HepG2 (cell line): ENCODE data around the gene INTS6. TPM values are rescaled to one million over a fixed set of nuclear protein-coding genes. Genes with fewer than 3 reads are reported as not detected.

Source experiments
- ATAC-seq: fragments of 200-7000 bp; cut with Tn5 transposase; 3 replicates; pipeline ENCODE4 v1.9.1; 2020; ENCODE audit warnings: mild to moderate bottlenecking, moderate library complexity
- BruUV-seq: library from RNA; stranded (reverse); fragments of 400-500 nt; replicated peaks from 2 replicates; lab custom pipeline; 2021; lab: Mats Ljungman, UMichigan
- CTCF ChIA-PET: fragments of 300-600 bp; formaldehyde crosslinking; extraction: SDS; loops from one replicate; lab custom pipeline; 2021; ENCODE audit warnings: low total read pairs, inconsistent platforms, low intra/inter-chr PET ratio; lab: Yijun Ruan, JAX
- POLR2A ChIA-PET: fragments of 350-600 bp; sonication (Branson Sonifier 250); formaldehyde crosslinking; loops from one replicate; lab custom pipeline; 2020; ENCODE audit warnings: antibody characterized with exemption, inconsistent platforms; lab: Yijun Ruan, JAX
- DNase-seq: peaks from one replicate; pipeline ENCODE4 v3.0.0-alpha.2; 2015; ENCODE audit warnings: low spot score
- FAIRE-seq: peaks from 3 replicates; lab custom pipeline; 2011; peaks lifted over from hg19 to GRCh38; lab: Jason Lieb, UNC
- H2AFZ ChIP-seq: one replicate; pipeline ENCODE4 v1.6.1; 2011; ENCODE audit warnings: low read length, inconsistent platforms
- H3K27ac ChIP-seq: fragments of 300-600 bp; 3 replicates; pipeline ENCODE4 v1.8.0; 2011; ENCODE audit warnings: mixed run types, mild to moderate bottlenecking, mixed read lengths, low read length, inconsistent platforms; ENCODE audit not compliant: insufficient read depth; ENCODE audit errors: extremely low read length
- H3K27me3 ChIP-seq, 2 experiments: fragments of 200-600 bp in 1 of 2; 2 replicates in 1 of 2; 3 replicates in 1 of 2; pipeline versions ENCODE4 v1.6.0 to v1.8.0; 2011; ENCODE audit warnings: low read length in 2 of 2, mild to moderate bottlenecking in 2 of 2, moderate library complexity in 2 of 2, inconsistent platforms in 1 of 2; ENCODE audit not compliant: insufficient read depth in 2 of 2, control insufficient read depth in 1 of 2
- H3K36me3 ChIP-seq, 2 experiments: fragments of 200-600 bp in 1 of 2; replicated peaks in 1 of 2; 2 replicates in 1 of 2; 3 replicates in 1 of 2; pipeline versions ENCODE4 v1.5.1 to v1.8.0; 2011; ENCODE audit warnings: low read length in 2 of 2, inconsistent platforms in 1 of 2; ENCODE audit not compliant: insufficient read depth in 2 of 2, control insufficient read depth in 1 of 2
- H3K4me1 ChIP-seq: 2 replicates; pipeline ENCODE4 v1.5.1; 2012; ENCODE audit warnings: low read length, inconsistent platforms; ENCODE audit not compliant: insufficient read depth
- H3K4me2 ChIP-seq: 2 replicates; pipeline ENCODE4 v1.6.0; 2011; ENCODE audit warnings: low read depth, low read length, inconsistent platforms
- H3K4me3 ChIP-seq, 3 experiments: fragments of 200-600 bp in 1 of 3; sonication (generic), shearing (Covaris generic) in 1 of 3; replicated peaks in 1 of 3; 2 replicates each; pipeline ENCODE4 v1.5.1; 2011 to 2016; ENCODE audit warnings: low read length in 3 of 3, inconsistent platforms in 2 of 3, low read depth in 2 of 3, mild to moderate bottlenecking in 2 of 3, control low read depth in 1 of 3, mixed read lengths in 1 of 3; ENCODE audit not compliant: insufficient read depth in 1 of 3
- H3K79me2 ChIP-seq: one replicate; pipeline ENCODE4 v1.6.1; 2011; ENCODE audit warnings: low read length, inconsistent platforms; ENCODE audit not compliant: insufficient read depth
- H3K9ac ChIP-seq: 2 replicates; pipeline ENCODE4 v1.6.0; 2011; ENCODE audit warnings: mild to moderate bottlenecking, low read depth, low read length, inconsistent platforms; ENCODE audit not compliant: insufficient read depth
- H3K9me3 ChIP-seq: 2 replicates; pipeline ENCODE4 v1.5.1; 2012; ENCODE audit warnings: mild to moderate bottlenecking, low read length
- H4K20me1 ChIP-seq: 2 replicates; pipeline ENCODE4 v1.6.0; 2011; ENCODE audit warnings: inconsistent platforms, mild to moderate bottlenecking, low read length, moderate library complexity; ENCODE audit not compliant: insufficient read depth
- ARID2 ChIP-seq: sonication (generic); formaldehyde crosslinking; IDR thresholded peaks from 2 replicates; pipeline ENCODE4 v1.8.1; 2022; ENCODE audit warnings: mild to moderate bottlenecking, missing genetic modification reagents, borderline replicate concordance
- CSRNP1 ChIP-seq: sonication (generic); formaldehyde crosslinking; IDR thresholded peaks from 2 replicates; pipeline ENCODE4 v1.8.1; 2023; ENCODE audit warnings: mild to moderate bottlenecking, missing genetic modification reagents
- GLMP ChIP-seq: sonication (generic); formaldehyde crosslinking; IDR thresholded peaks from 2 replicates; pipeline ENCODE4 v1.9.0; 2021; ENCODE audit warnings: missing genetic modification reagents, mild to moderate bottlenecking, borderline replicate concordance
- HINFP ChIP-seq: sonication (generic); formaldehyde crosslinking; IDR thresholded peaks from 2 replicates; pipeline ENCODE4 v1.4.0; 2020; ENCODE audit warnings: low read depth, mild to moderate bottlenecking, missing genetic modification reagents
- IRX3 ChIP-seq: sonication (generic); formaldehyde crosslinking; IDR thresholded peaks from 2 replicates; pipeline ENCODE4 v1.8.1; 2023; ENCODE audit warnings: mild to moderate bottlenecking, low read depth, missing genetic modification reagents, borderline replicate concordance
- KAT8 ChIP-seq: IDR thresholded peaks from 2 replicates; pipeline ENCODE4 v1.6.1; 2016; ENCODE audit warnings: missing genetic modification reagents, missing compliant biosample characterization
- KLF11 ChIP-seq: IDR thresholded peaks from 2 replicates; pipeline ENCODE4 v1.6.1; 2016; ENCODE audit warnings: missing compliant biosample characterization
- MIER2 ChIP-seq: IDR thresholded peaks from 2 replicates; pipeline ENCODE4 v1.6.1; 2016; ENCODE audit warnings: missing biosample characterization, missing genetic modification reagents
- RXRB ChIP-seq: IDR thresholded peaks from 2 replicates; pipeline ENCODE4 v1.6.1; 2016; ENCODE audit warnings: borderline replicate concordance, missing genetic modification reagents, missing compliant biosample characterization
- TARDBP ChIP-seq: sonication (generic); formaldehyde crosslinking; IDR thresholded peaks from 2 replicates; pipeline ENCODE4 v1.8.0; 2022; ENCODE audit warnings: mild to moderate bottlenecking, missing genetic modification reagents
- TCF7 ChIP-seq: sonication (generic); IDR thresholded peaks from 2 replicates; pipeline ENCODE4 v1.6.1; 2016; ENCODE audit warnings: antibody characterized with exemption, low read depth
- ZBTB43 ChIP-seq: sonication (generic); formaldehyde crosslinking; conservative IDR thresholded peaks from 2 replicates; pipeline ENCODE4 v1.4.0; 2020; ENCODE audit warnings: missing genetic modification reagents
- ZNF333 ChIP-seq: sonication (generic); formaldehyde crosslinking; IDR thresholded peaks from 2 replicates; pipeline ENCODE4 v1.4.0; 2020; ENCODE audit warnings: mild to moderate bottlenecking, missing genetic modification reagents, borderline replicate concordance
- ZNF354B ChIP-seq: sonication (generic); formaldehyde crosslinking; IDR thresholded peaks from 2 replicates; pipeline ENCODE4 v1.8.0; 2022; ENCODE audit warnings: mild to moderate bottlenecking, missing genetic modification reagents
- ZNF678 ChIP-seq: sonication (generic); formaldehyde crosslinking; IDR thresholded peaks from 2 replicates; pipeline ENCODE4 v1.4.0; 2020; ENCODE audit warnings: mild to moderate bottlenecking, missing genetic modification reagents
- ZUFSP ChIP-seq: sonication (generic); formaldehyde crosslinking; IDR thresholded peaks from 2 replicates; pipeline ENCODE4 v1.9.0; 2021; ENCODE audit warnings: missing genetic modification reagents, mild to moderate bottlenecking, borderline replicate concordance
- WGBS: methylation state at CpG from one replicate; pipeline ENCODE4 v1.1.6; 2017; ENCODE audit warnings: low lambda C conversion rate; 5-methylcytosine and 5-hydroxymethylcytosine counted together
- in situ Hi-C: cut with HindIII; loops from 2 replicates; pipeline ENCODE4 v1.10.0; 2017; ENCODE audit warnings: low pct_unique_long_range_greater_than_20kb; ENCODE audit not compliant: extremely low pct_ligation_motif_present
- intact Hi-C: fragments of 100-400 bp; cut with micrococcal nuclease; formaldehyde crosslinking; loops from one replicate; pipeline ENCODE4 v1.10.0; 2022; ENCODE audit not compliant: unreplicated experiment
- polyA plus RNA-seq, 8 experiments: library from polyadenylated mRNA; depleted of rRNA in 3 of 8; stranded (reverse) in 7 of 8; unstranded in 1 of 8; fragments of >200 nt; fragmentation: Illumina TruSeq in 4 of 8; extraction: Trizol in 4 of 8; gene quantifications; 2 replicates each; pipeline versions ENCODE4 v1.2.1 to v1.2.3, GENCODE V29; 2011 to 2016; ENCODE audit warnings: low read depth in 4 of 8, missing spikeins in 1 of 8, mixed read lengths in 1 of 8; ENCODE audit not compliant: insufficient read depth in 1 of 8
- total RNA-seq, 5 experiments: library from RNA; depleted of rRNA; stranded (reverse); fragments of >200 nt; fragmentation: Illumina TruSeq; extraction: Trizol; gene quantifications; 2 replicates each; pipeline ENCODE4 v1.2.3, GENCODE V29; 2016; ENCODE audit warnings: low read depth in 1 of 5

Gene INTS6
- total and polyA plus RNA-seq, 2 of the 13 experiments (the other 11 are each of a cell fraction or from before 2014, with no cell fraction given): 27.9 to 38.4 TPM

GRCh38 chr13:51336746-51337145 is 116.1 kb downstream of the INTS6 start:
- ChIA-PET POLR2A (no interaction called here), CTCF (no interaction called here)
- intact Hi-C loops: loop anchor here (1.0 kb wide), 1 partner anchor 32 kb away; no protein-coding TSS in a partner anchor
- Histone ChIP-seq H3K36me3 (no peaks in the 10 kb centered on the region), H3K79me2 (no peaks in the 10 kb centered on the region), H3K4me1 (peaks cover 8% of the 10 kb centered on the region; the same call in 1 of the 2 replicates), H4K20me1 (no peaks in the 10 kb centered on the region), H3K27me3 (no peaks in the 10 kb centered on the region), H2AFZ (no peak overlapping the region), H3K27ac (no peak overlapping the region), H3K9me3 (no peaks in the 10 kb centered on the region), H3K9ac (no peak overlapping the region), H3K4me3 (no peak overlapping the region), H3K4me2 (no peak overlapping the region)
- no peak for DNase-seq
- in situ Hi-C loops: no loop called here
- 77% methylated on average over 5 of the region's 5 CpGs for WGBS
- ATAC-seq: no peak
- BruUV-seq: no TSS peak
- FAIRE-seq: no peak
- TF ChIP-seq GLMP (CRISPR knock-in tag): no peak
- no peak for TF ChIP-seq ZNF333
- TF ChIP-seq KLF11 (CRISPR knock-in tag): no peak
- TF ChIP-seq KAT8 (CRISPR knock-in tag): no peak
- TF ChIP-seq TARDBP: no peak
- TF ChIP-seq RXRB (CRISPR knock-in tag): no peak
- no peak for TF ChIP-seq HINFP
- no peak for TF ChIP-seq ARID2 (CRISPR knock-in tag)
- no peak for TF ChIP-seq TCF7
- TF ChIP-seq MIER2 (CRISPR knock-in tag): no peak
- TF ChIP-seq ZUFSP (CRISPR knock-in tag): no peak
- TF ChIP-seq ZBTB43 (CRISPR knock-in tag): no peak
- TF ChIP-seq ZNF678: no peak
- TF ChIP-seq IRX3 (CRISPR knock-in tag): no peak
- TF ChIP-seq ZNF354B (CRISPR knock-in tag): no peak
- TF ChIP-seq CSRNP1 (CRISPR knock-in tag): no peak
